Measurements from ENCODE around the gene CACUL1. TPM values are rescaled to one million over a fixed set of nuclear protein-coding genes. Genes with fewer than 3 reads are reported as not detected.

Gene CACUL1
- total and polyA plus RNA-seq, 9 of the 15 experiments (the other 6 are each of a cell fraction or from before 2014, with no cell fraction given), result 4.5 to 17.1 (median 13.5) TPM

- TF ChIP-seq SMAD1 (IDR thresholded peaks at IDR 0.05; ENCODE audit: low read depth, low read length, partially characterized antibody) (no peak), ZNF354B (CRISPR knock-in tag; IDR thresholded peaks at IDR 0.05) (no peak), MBD2 (IDR thresholded peaks at IDR 0.05; ENCODE audit: borderline replicate concordance, low read depth) (no peak), PPARD (CRISPR knock-in tag; IDR thresholded peaks at IDR 0.05) (no peak), ARID1B (IDR thresholded peaks at IDR 0.05) (peak; percentile 46), DPF2 (IDR thresholded peaks at IDR 0.05) (peak; percentile 36; the same call in 1 of the 2 replicates), ZNF79 (CRISPR knock-in tag; IDR thresholded peaks at IDR 0.05; ENCODE audit: low read depth) (no peak), ZNF395 (CRISPR knock-in tag; IDR thresholded peaks at IDR 0.05) (no peak), NR2C2 (CRISPR knock-in tag; IDR thresholded peaks at IDR 0.05) (no peak), NR2C2 (tag; IDR thresholded peaks at IDR 0.05) (no peak), ZNF384 (IDR thresholded peaks at IDR 0.05; ENCODE audit: low read depth, low read length) (peak; percentile 23; the same call in 1 of the 2 replicates)
- TF ChIP-seq, protein P1, sequence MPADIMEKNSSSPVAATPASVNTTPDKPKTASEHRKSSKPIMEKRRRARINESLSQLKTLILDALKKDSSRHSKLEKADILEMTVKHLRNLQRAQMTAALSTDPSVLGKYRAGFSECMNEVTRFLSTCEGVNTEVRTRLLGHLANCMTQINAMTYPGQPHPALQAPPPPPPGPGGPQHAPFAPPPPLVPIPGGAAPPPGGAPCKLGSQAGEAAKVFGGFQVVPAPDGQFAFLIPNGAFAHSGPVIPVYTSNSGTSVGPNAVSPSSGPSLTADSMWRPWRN (IDR thresholded peaks at IDR 0.05; ENCODE audit: low read depth), result no peak
- TF ChIP-seq, protein P2, sequence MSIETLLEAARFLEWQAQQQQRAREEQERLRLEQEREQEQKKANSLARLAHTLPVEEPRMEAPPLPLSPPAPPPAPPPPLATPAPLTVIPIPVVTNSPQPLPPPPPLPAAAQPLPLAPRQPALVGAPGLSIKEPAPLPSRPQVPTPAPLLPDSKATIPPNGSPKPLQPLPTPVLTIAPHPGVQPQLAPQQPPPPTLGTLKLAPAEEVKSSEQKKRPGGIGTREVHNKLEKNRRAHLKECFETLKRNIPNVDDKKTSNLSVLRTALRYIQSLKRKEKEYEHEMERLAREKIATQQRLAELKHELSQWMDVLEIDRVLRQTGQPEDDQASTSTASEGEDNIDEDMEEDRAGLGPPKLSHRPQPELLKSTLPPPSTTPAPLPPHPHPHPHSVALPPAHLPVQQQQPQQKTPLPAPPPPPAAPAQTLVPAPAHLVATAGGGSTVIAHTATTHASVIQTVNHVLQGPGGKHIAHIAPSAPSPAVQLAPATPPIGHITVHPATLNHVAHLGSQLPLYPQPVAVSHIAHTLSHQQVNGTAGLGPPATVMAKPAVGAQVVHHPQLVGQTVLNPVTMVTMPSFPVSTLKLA (conservative IDR thresholded peaks at IDR 0.05), result no peak
- TF ChIP-seq, protein P3, sequence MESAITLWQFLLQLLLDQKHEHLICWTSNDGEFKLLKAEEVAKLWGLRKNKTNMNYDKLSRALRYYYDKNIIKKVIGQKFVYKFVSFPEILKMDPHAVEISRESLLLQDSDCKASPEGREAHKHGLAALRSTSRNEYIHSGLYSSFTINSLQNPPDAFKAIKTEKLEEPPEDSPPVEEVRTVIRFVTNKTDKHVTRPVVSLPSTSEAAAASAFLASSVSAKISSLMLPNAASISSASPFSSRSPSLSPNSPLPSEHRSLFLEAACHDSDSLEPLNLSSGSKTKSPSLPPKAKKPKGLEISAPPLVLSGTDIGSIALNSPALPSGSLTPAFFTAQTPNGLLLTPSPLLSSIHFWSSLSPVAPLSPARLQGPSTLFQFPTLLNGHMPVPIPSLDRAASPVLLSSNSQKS (CRISPR knock-in tag; IDR thresholded peaks at IDR 0.05), result no peak
Observed at GRCh38 chr10:118680197-118680596, 74.6 kb downstream of the CACUL1 start (continued).

All from K562 (cell line).